K562 (cell line): ENCODE measurements around the gene TSEN54. TPM values are rescaled to one million over a fixed set of nuclear protein-coding genes. Genes with fewer than 3 reads are reported as not detected.
A peak's percentile ranks its signal among the peaks of the same experiment; 100 is the strongest.

ENCODE experiments used
- ARNT ChIP-seq, 2 experiments: fragments of 450-650 bp; IDR thresholded peaks; 2 replicates each; pipeline ENCODE4 v1.6.1; 2016; ENCODE audit warnings: mild to moderate bottlenecking in 1 of 2
- CCNT2 ChIP-seq: IDR thresholded peaks from 2 replicates; pipeline ENCODE4 v1.6.1; 2011; ENCODE audit warnings: borderline replicate concordance, low read depth, mild to moderate bottlenecking, moderate library complexity, mixed read lengths, low read length; ENCODE audit not compliant: insufficient read length; ENCODE audit errors: extremely low read depth
- E2F8 ChIP-seq: fragments of 450-650 bp; IDR thresholded peaks from 2 replicates; pipeline ENCODE4 v1.7.1; 2018; ENCODE audit warnings: mild to moderate bottlenecking, low read depth; ENCODE audit not compliant: partially characterized antibody
- EWSR1 ChIP-seq: fragments of 450-650 bp; IDR thresholded peaks from 2 replicates; pipeline ENCODE4 v1.6.1; 2018; ENCODE audit warnings: borderline replicate concordance, mild to moderate bottlenecking, low read depth, moderate library complexity; ENCODE audit not compliant: partially characterized antibody
- HMG20A ChIP-seq: fragments of 450-650 bp; formaldehyde crosslinking; conservative IDR thresholded peaks from 2 replicates; pipeline ENCODE4 v1.4.0; 2020; ENCODE audit warnings: mild to moderate bottlenecking, mixed read lengths
- KLF16 ChIP-seq: IDR thresholded peaks from 2 replicates; pipeline ENCODE4 v1.6.1; 2016; ENCODE audit warnings: antibody characterized with exemption
- L3MBTL2 ChIP-seq: fragments of 450-650 bp; IDR thresholded peaks from 2 replicates; pipeline ENCODE4 v1.6.1; 2016; ENCODE audit warnings: mild to moderate bottlenecking, moderate library complexity
- NR1H2 ChIP-seq: sonication (generic); formaldehyde crosslinking; IDR thresholded peaks from 2 replicates; pipeline ENCODE4 v1.4.0; 2020; ENCODE audit warnings: mild to moderate bottlenecking, missing genetic modification reagents
- NR2C1 ChIP-seq, 2 experiments: fragments of 450-650 bp; IDR thresholded peaks; 2 replicates each; pipeline ENCODE4 v1.6.1; 2017; ENCODE audit warnings: mild to moderate bottlenecking in 2 of 2, antibody characterized with exemption in 1 of 2, inconsistent platforms in 1 of 2, missing compliant biosample characterization in 1 of 2, missing genetic modification characterization in 1 of 2
- NR2C2 ChIP-seq, 2 experiments: fragments of 200-800 bp in 1 of 2; sonication (Bioruptor generic) in 1 of 2; sonication (generic) in 1 of 2; formaldehyde crosslinking in 1 of 2; IDR thresholded peaks; 2 replicates each; pipeline versions ENCODE4 v1.6.1 to v1.8.0; 2016 to 2022; ENCODE audit warnings: mild to moderate bottlenecking in 1 of 2, missing compliant biosample characterization in 1 of 2, missing genetic modification characterization in 1 of 2, missing genetic modification reagents in 1 of 2
- RREB1 ChIP-seq: fragments of 250-450 bp; sonication (Bioruptor Pico); IDR thresholded peaks from 2 replicates; pipeline ENCODE4 v1.4.0; 2020
- SAFB ChIP-seq: fragments of 200-400 bp; formaldehyde crosslinking; IDR thresholded peaks from 2 replicates; pipeline ENCODE4 v1.6.1; 2017; ENCODE audit warnings: low read depth, low read length, borderline replicate concordance
- SMC3 ChIP-seq: conservative IDR thresholded peaks from 2 replicates; pipeline ENCODE4 v1.6.1; 2011; ENCODE audit warnings: low read depth, low read length, improper control_type of control experiment; ENCODE audit not compliant: insufficient read depth
- ZBTB17 ChIP-seq: fragments of 450-650 bp; formaldehyde crosslinking; IDR thresholded peaks from 2 replicates; pipeline ENCODE4 v1.4.0; 2020; ENCODE audit warnings: mild to moderate bottlenecking
- ZNF224 ChIP-seq: sonication (generic); formaldehyde crosslinking; IDR thresholded peaks from 2 replicates; pipeline ENCODE4 v1.8.0; 2022; ENCODE audit warnings: mild to moderate bottlenecking, missing genetic modification reagents
- ZNF253 ChIP-seq: fragments of 250-450 bp; sonication (Bioruptor Pico); conservative IDR thresholded peaks from 2 replicates; pipeline ENCODE4 v1.6.1; 2021; ENCODE audit warnings: mild to moderate bottlenecking
- ZNF507 ChIP-seq: conservative IDR thresholded peaks from 2 replicates; pipeline ENCODE4 v1.6.1; 2017; ENCODE audit warnings: missing genetic modification characterization, missing compliant biosample characterization
- ZNF717 ChIP-seq: fragments of 250-450 bp; sonication (Bioruptor Pico); IDR thresholded peaks from 2 replicates; pipeline ENCODE4 v1.5.0; 2021
- polyA plus RNA-seq, 8 experiments: library from polyadenylated mRNA; depleted of rRNA in 4 of 8; stranded (reverse) in 5 of 8; unstranded in 3 of 8; fragments of >200 nt; fragmentation: Nextera tagmentation in 2 of 8; fragmentation: Illumina TruSeq in 1 of 8; extraction: Ambion mirVana in 2 of 8; extraction: Trizol in 1 of 8; gene quantifications; 2 replicates each; pipeline versions ENCODE4 v1.2.1 to v1.2.3, GENCODE V29; 2011 to 2014; ENCODE audit warnings: inconsistent platforms in 1 of 8, missing spikeins in 1 of 8
- total RNA-seq, 7 experiments: library from RNA; depleted of rRNA in 6 of 7; stranded (reverse); fragments of >200 nt in 6 of 7; fragmentation: Illumina TruSeq in 2 of 7; extraction: Trizol in 2 of 7; gene quantifications; 2 replicates each; pipeline versions ENCODE4 v1.2.1 to v1.2.3, GENCODE V29; 2011 to 2021; ENCODE audit warnings: low replicate concordance in 1 of 7

The TSEN54 gene
- total and polyA plus RNA-seq, 9 of the 15 experiments (the other 6 are each of a cell fraction or from before 2014, with no cell fraction given) = 5.9 to 64.3 (median 48.9) TPM

DNA sequence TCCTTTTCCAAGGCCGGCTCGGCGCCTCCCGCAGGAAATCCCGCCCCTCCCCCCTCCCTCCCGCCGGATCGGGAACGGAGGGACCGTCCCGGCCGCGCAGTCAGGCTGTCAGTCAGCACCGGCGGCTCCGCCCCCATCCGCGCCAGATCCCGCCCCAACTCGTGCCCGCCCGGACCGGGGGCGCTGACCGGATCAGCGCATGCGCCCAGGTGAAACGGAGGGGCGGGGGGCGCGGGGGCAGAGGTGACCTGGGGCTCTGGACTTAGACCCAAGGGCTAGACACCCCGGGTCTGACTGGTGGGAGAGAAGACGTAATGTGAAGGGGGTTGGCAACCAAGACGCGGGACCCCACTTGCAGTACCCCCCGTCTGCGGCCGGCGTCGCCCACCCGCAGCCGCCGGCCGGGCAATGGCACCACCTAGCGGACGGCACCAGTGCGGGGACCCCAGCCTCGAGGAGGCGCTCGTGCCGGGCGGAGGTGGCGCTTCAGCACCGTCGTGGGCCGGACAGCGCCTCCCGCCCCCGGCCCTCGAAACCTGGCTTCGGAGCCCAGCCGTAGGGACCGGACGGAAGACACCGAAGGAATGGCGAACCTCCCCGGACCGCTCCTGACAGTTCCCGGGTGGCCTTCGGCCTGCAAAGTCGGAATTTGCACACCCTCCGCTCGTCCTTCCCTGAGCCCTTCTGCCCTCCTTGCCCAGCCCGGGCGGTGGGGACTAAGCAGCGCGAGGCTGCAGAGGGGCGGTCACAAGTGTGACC lies 653 bp upstream of the TSEN54 start, which contains the start of gene CASKIN2 (continued):
- peak; percentile 25 for TF ChIP-seq E2F8
- TF ChIP-seq SAFB = 0 out of 2 replicates have a peak, but pooled peaks have one; percentile 52
- TF ChIP-seq ZBTB17 (CRISPR knock-in tag) = peak; percentile 85
- TF ChIP-seq ZNF224 = peak; percentile 90; the same call in 1 of the 2 replicates
- no peak for TF ChIP-seq ARNT (IDR thresholded peaks at IDR 0.05)
- TF ChIP-seq ZNF717 (CRISPR knock-in tag) = no peak
- no peak for TF ChIP-seq NR2C1 (IDR thresholded peaks at IDR 0.05)
- TF ChIP-seq NR2C1 (tag; IDR thresholded peaks at IDR 0.05) = peak; percentile 74
- peak; percentile 79; the same call in 1 of the 2 replicates for TF ChIP-seq NR2C2 (CRISPR knock-in tag; IDR thresholded peaks at IDR 0.05)
- peak; percentile 81 for TF ChIP-seq NR2C2 (tag; IDR thresholded peaks at IDR 0.05)
- peak; percentile 75 for TF ChIP-seq L3MBTL2
- no peak for TF ChIP-seq EWSR1
- no peak for TF ChIP-seq ZNF253 (CRISPR knock-in tag)
- TF ChIP-seq HMG20A = no peak
- no peak for TF ChIP-seq ZNF507 (tag)
- TF ChIP-seq CCNT2 = peak; percentile 71
- TF ChIP-seq NR1H2 = peak; percentile 90
- TF ChIP-seq SMC3 = peak; percentile 71; the same call in 1 of the 2 replicates
- TF ChIP-seq KLF16 = 0 out of 2 replicates have a peak, but pooled peaks have one; percentile 20
- TF ChIP-seq RREB1 = peak; percentile 36; the same call in 1 of the 2 replicates
